ENCODE results near the gene VAV2. TPM values are rescaled to one million over a fixed set of nuclear protein-coding genes. Genes with fewer than 3 reads are reported as not detected.

Gene VAV2
- total RNA-seq, 1 donor from 2014 or later: 8.3 TPM

DNA sequence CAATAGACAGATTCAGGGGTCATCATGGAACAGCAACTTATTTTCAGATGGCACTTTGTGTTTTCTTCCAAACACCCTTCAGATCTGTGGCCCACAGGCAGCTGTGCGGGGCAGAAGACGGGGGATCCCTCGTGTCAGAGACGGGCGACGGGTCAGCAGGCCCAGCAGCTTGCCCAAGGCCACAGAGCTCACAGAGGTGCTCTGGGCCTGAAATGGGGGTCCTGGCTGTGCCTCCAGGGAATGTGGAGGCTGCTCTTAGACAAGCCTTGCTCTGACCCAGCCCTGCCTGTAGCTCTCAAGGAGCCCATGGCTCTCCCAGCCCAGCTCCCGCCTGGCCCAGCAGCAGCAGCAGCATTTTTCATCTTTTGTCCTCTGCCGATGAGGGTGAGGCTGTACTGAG is 213.0 kb downstream of the VAV2 start:
- intact Hi-C loops (cut with DNase I): no loop called here
- TF ChIP-seq, protein P1, sequence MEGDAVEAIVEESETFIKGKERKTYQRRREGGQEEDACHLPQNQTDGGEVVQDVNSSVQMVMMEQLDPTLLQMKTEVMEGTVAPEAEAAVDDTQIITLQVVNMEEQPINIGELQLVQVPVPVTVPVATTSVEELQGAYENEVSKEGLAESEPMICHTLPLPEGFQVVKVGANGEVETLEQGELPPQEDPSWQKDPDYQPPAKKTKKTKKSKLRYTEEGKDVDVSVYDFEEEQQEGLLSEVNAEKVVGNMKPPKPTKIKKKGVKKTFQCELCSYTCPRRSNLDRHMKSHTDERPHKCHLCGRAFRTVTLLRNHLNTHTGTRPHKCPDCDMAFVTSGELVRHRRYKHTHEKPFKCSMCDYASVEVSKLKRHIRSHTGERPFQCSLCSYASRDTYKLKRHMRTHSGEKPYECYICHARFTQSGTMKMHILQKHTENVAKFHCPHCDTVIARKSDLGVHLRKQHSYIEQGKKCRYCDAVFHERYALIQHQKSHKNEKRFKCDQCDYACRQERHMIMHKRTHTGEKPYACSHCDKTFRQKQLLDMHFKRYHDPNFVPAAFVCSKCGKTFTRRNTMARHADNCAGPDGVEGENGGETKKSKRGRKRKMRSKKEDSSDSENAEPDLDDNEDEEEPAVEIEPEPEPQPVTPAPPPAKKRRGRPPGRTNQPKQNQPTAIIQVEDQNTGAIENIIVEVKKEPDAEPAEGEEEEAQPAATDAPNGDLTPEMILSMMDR (IDR thresholded peaks at IDR 0.05): no peak
- no peak for TF ChIP-seq POLR2A (IDR thresholded peaks at IDR 0.05)
- no peak for TF ChIP-seq POLR2AphosphoS5 (IDR thresholded peaks at IDR 0.05; ENCODE audit: insufficient read depth in 1 of 2, low read depth in 1 of 2)
- DNase-seq (ENCODE audit: extremely low spot score in 2 of 2): no peak
- Histone ChIP-seq H3K27ac (no peak overlapping the region), H3K9me3 (no peaks in the 10 kb centered on the region), H3K4me1 (no peaks in the 10 kb centered on the region), H3K4me3 (no peak overlapping the region), H3K27me3 (no peaks in the 10 kb centered on the region), H3K36me3 (peaks cover 0 to 20% of the 10 kb centered on the region in 2 donors)

DNA sequence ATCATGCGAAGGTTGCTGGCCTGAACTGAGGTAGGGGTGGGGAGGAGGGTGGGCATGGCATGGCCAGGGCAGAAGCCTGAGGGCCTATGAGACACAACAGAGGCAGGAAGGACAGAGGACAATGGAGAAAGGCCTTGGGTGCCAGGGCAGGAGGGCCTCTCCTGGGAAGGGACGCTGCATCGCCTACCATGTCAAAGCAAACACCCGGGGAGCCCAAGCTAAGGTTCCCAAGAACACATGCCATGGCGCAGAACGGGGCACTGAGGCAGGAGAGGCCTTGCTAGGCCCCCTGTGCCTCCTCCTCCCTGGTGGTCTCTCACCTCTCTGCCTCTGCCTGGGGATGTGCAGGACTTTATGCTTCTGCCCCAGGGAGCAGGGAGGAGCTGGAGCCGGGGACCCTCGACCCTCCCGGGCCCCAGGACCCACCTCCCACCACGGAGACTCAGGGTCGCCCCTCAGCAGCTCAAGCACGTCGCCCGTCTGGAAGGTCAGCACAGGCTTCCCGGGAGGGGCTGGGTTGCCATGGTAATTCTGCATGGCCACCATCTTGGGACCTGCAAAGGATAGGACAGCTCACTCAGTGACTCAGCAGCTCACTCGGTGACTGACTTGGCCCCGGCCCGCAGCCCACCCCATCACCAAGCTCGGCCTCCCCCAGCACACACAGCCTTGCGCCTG is 213.6 kb downstream of the VAV2 start:
- no peak overlapping the region for H3K27ac ChIP-seq
- H3K4me1 ChIP-seq: no peaks in the 10 kb centered on the region
- no peaks in the 10 kb centered on the region for H3K27me3 ChIP-seq
- no peaks in the 10 kb centered on the region for H3K9me3 ChIP-seq
- peaks cover 0 to 26% of the 10 kb centered on the region in 2 donors for H3K36me3 ChIP-seq
- DNase-seq (ENCODE audit: extremely low spot score in 2 of 2): no peak
- no peak overlapping the region for H3K4me3 ChIP-seq
- intact Hi-C loops (cut with DNase I): no loop called here
- TF ChIP-seq, protein P1 (IDR thresholded peaks at IDR 0.05): no peak
- TF ChIP-seq POLR2AphosphoS5 (IDR thresholded peaks at IDR 0.05; ENCODE audit: insufficient read depth in 1 of 2, low read depth in 1 of 2): no peak
- no peak for TF ChIP-seq POLR2A (IDR thresholded peaks at IDR 0.05)

DNA sequence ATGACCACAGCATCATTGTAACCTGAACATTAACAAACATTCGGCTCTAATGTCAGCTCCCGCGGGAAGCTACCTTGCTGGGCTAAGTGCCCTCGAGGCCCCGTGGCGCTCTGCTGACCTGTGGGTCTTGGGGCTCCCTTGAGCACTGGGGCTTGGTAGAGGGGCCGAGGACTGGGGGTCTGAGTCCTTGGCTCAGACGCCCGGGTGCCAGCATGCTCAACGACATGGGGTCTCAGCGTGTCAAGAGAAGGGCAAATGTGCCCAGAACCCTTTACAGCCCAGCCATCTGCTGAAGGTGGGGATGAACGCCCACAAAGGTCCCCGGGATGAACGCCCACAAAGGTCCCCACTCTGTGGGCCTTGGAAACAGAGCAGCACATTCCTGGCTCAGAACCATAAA is 214.3 kb downstream of the VAV2 start:
- H3K27me3 ChIP-seq: no peaks in the 10 kb centered on the region
- no peaks in the 10 kb centered on the region for H3K9me3 ChIP-seq
- H3K27ac ChIP-seq: no peak overlapping the region
- TF ChIP-seq POLR2AphosphoS5 (IDR thresholded peaks at IDR 0.05; ENCODE audit: insufficient read depth in 1 of 2, low read depth in 1 of 2) (no peak), POLR2A (IDR thresholded peaks at IDR 0.05) (no peak)
- TF ChIP-seq, protein P1 (IDR thresholded peaks at IDR 0.05): no peak
- no peaks in the 10 kb centered on the region for H3K4me1 ChIP-seq
- DNase-seq (ENCODE audit: extremely low spot score in 2 of 2): no peak
- intact Hi-C loops (cut with DNase I): no loop called here
- H3K4me3 ChIP-seq: no peak overlapping the region
- peaks cover 0 to 27% of the 10 kb centered on the region in 2 donors for H3K36me3 ChIP-seq

DNA sequence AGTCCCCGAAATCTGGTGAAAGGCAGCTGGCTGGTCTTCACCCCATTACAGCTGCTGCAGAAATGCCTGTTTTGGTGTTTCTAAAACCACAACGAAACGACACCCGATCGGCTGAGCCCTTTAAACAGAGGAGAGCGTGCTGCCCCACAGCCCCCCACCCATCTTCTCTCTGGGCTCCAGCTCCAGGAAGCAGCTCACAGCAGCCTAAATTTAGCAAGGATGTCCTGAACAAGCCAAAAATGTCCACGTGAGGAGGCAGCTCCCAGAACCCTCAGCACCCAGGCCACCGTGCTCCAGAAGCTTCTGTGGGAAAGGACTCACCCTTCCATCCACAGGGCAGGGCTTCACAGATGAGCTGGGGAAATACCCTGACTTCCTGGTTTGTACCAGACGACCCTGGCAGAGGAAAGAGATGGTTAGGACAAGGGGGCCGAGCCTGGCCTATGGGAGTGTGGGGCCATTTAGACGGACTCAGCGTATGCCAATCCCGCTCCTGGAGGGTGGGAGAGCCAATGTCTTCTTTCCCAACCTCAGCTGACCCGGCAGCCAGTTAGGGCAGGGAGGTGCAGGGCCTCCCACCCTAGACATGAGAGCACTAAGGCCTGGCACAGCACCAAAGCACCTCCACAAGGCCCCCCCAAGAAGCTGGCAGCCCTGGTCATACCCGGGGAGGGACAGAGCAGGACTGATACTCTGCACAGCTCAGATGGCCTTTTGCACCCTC is 214.9 kb downstream of the VAV2 start:
- Histone ChIP-seq H3K4me1 (no peaks in the 10 kb centered on the region), H3K27ac (no peak overlapping the region), H3K9me3 (no peaks in the 10 kb centered on the region), H3K36me3 (peaks cover 0 to 27% of the 10 kb centered on the region in 2 donors), H3K4me3 (no peak overlapping the region), H3K27me3 (no peaks in the 10 kb centered on the region)
- intact Hi-C loops (cut with DNase I): no loop called here
- TF ChIP-seq POLR2AphosphoS5 (IDR thresholded peaks at IDR 0.05; ENCODE audit: insufficient read depth in 1 of 2, low read depth in 1 of 2) (no peak), POLR2A (IDR thresholded peaks at IDR 0.05) (no peak)
- TF ChIP-seq, protein P1 (IDR thresholded peaks at IDR 0.05): no peak
- no peak for DNase-seq (ENCODE audit: extremely low spot score in 2 of 2)
